Measurements from ENCODE around the gene C1QL2.

The C1QL2 gene

GRCh38 chr2:119179202-119179601 lies 20.7 kb upstream of the C1QL2 start:
- DNase-seq (ENCODE audit: low read depth), result no peak

- DNase-seq (ENCODE audit: low read depth), result no peak
These were observed 20.2 kb upstream of the C1QL2 start for GRCh38 chr2:119178776-119179175.

- DNase-seq (ENCODE audit: low read depth), result no peak
These were observed 19.3 kb upstream of the C1QL2 start for GRCh38 chr2:119177838-119178190.

GRCh38 chr2:119177171-119177837 lies 18.8 kb upstream of the C1QL2 start:
- DNase-seq (ENCODE audit: low read depth), result no peak

GRCh38 chr2:119175517-119175916 lies 17.0 kb upstream of the C1QL2 start:
- DNase-seq (ENCODE audit: low read depth), result no peak

GRCh38 chr2:119174993-119175347 lies 16.4 kb upstream of the C1QL2 start:
- no peak for DNase-seq (ENCODE audit: low read depth)

GRCh38 chr2:119174216-119174992 lies 15.9 kb upstream of the C1QL2 start:
- no peak for DNase-seq (ENCODE audit: low read depth)

GRCh38 chr2:119173556-119174060 lies 15.1 kb upstream of the C1QL2 start:
- DNase-seq (ENCODE audit: low read depth), result no peak

- no peak for DNase-seq (ENCODE audit: low read depth)
These were observed 12.0 kb upstream of the C1QL2 start for GRCh38 chr2:119170504-119170903.

GRCh38 chr2:119169717-119170116 lies 11.2 kb upstream of the C1QL2 start:
- no peak for DNase-seq (ENCODE audit: low read depth)

- DNase-seq (ENCODE audit: low read depth), result no peak
These were observed 1.9 kb upstream of the C1QL2 start for GRCh38 chr2:119160361-119160990.

- no peak for DNase-seq (ENCODE audit: low read depth)
These were observed 570 bp downstream of the C1QL2 start for GRCh38 chr2:119157850-119158511.

GRCh38 chr2:119156891-119157773 lies 1.4 kb downstream of the C1QL2 start:
- DNase-seq (ENCODE audit: low read depth), result no peak

GRCh38 chr2:119156105-119156890 lies 2.3 kb downstream of the C1QL2 start:
- DNase-seq (ENCODE audit: low read depth), result no peak

GRCh38 chr2:119155633-119156032 lies 2.9 kb downstream of the C1QL2 start:
- DNase-seq (ENCODE audit: low read depth), result no peak

GRCh38 chr2:119154076-119154475 lies 4.5 kb downstream of the C1QL2 start:
- DNase-seq (ENCODE audit: low read depth), result no peak

- DNase-seq (ENCODE audit: low read depth), result no peak
These were observed 8.9 kb downstream of the C1QL2 start for GRCh38 chr2:119149611-119150010.

- no peak for DNase-seq (ENCODE audit: low read depth)
These were observed 10.5 kb downstream of the C1QL2 start for GRCh38 chr2:119147776-119148715.

- DNase-seq (ENCODE audit: low read depth), result no peak
These were observed 13.7 kb downstream of the C1QL2 start for GRCh38 chr2:119144806-119145205.

GRCh38 chr2:119142824-119143223 lies 15.7 kb downstream of the C1QL2 start:
- no peak for DNase-seq (ENCODE audit: low read depth)

Data from HS-5 (cell line).